Activated CD4-positive, alpha-beta T cell treated with anti-CD3 and anti-CD28 coated beads for 24 hours (primary cell): Measurements from ENCODE around the gene EYA4.
"Not testable (repeated sequence)": the region's sequence is repeated elsewhere in the genome, so short reads cannot be mapped to it uniquely, and the experiment has no call there.

Experiments
- DNase-seq, 2 donors: peaks; one replicate each; pipeline ENCODE4 v3.0.0-alpha.2; 2020; ENCODE audit warnings: low read depth in 2 of 2

EYA4 gene

GRCh38 chr6:133350928-133351327 lies 109.8 kb downstream of the EYA4 start:
- no peak for DNase-seq

- DNase-seq, result no peak
Observed at GRCh38 chr6:133352046-133352445, 110.9 kb downstream of the EYA4 start.

GRCh38 chr6:133353061-133353460 lies 111.9 kb downstream of the EYA4 start:
- DNase-seq, result no peak

GRCh38 chr6:133355922-133356321 lies 114.8 kb downstream of the EYA4 start:
- DNase-seq, result no peak

GRCh38 chr6:133358574-133359150 lies 117.5 kb downstream of the EYA4 start:
- no peak for DNase-seq

- no peak for DNase-seq
Observed at GRCh38 chr6:133359256-133359655, 118.1 kb downstream of the EYA4 start.

GRCh38 chr6:133359760-133360159 lies 118.6 kb downstream of the EYA4 start:
- DNase-seq, result no peak

- no peak for DNase-seq
Observed at GRCh38 chr6:133360194-133360593, 119.0 kb downstream of the EYA4 start.

- no peak for DNase-seq
Observed at GRCh38 chr6:133362813-133363212, 121.7 kb downstream of the EYA4 start.

GRCh38 chr6:133368664-133369063 lies 127.5 kb downstream of the EYA4 start:
- no peak for DNase-seq

- no peak for DNase-seq
Observed at GRCh38 chr6:133369773-133370272, 128.7 kb downstream of the EYA4 start.

GRCh38 chr6:133376743-133377142 lies 135.6 kb downstream of the EYA4 start:
- no peak for DNase-seq

GRCh38 chr6:133377219-133377618 lies 136.1 kb downstream of the EYA4 start:
- no peak for DNase-seq

- DNase-seq, result no peak
Observed at GRCh38 chr6:133380047-133380446, 138.9 kb downstream of the EYA4 start.

GRCh38 chr6:133380723-133381122 lies 139.6 kb downstream of the EYA4 start:
- DNase-seq, result no peak

- DNase-seq, result no peak
Observed at GRCh38 chr6:133388731-133389130, 147.6 kb downstream of the EYA4 start.

- DNase-seq, result no peak
Observed at GRCh38 chr6:133390168-133390567, 149.0 kb downstream of the EYA4 start.

- no peak for DNase-seq
Observed at GRCh38 chr6:133392015-133392414, 150.9 kb downstream of the EYA4 start.

- DNase-seq, result no peak
Observed at GRCh38 chr6:133392641-133393040, 151.5 kb downstream of the EYA4 start.

GRCh38 chr6:133393891-133394290 lies 152.7 kb downstream of the EYA4 start:
- DNase-seq, result no peak

- no peak for DNase-seq
Observed at GRCh38 chr6:133394630-133395029, 153.5 kb downstream of the EYA4 start.

GRCh38 chr6:133396233-133396983 lies 155.3 kb downstream of the EYA4 start:
- DNase-seq, result no peak

- DNase-seq, result no peak
Observed at GRCh38 chr6:133396984-133397348, 155.8 kb downstream of the EYA4 start.

GRCh38 chr6:133397601-133398000 lies 156.4 kb downstream of the EYA4 start:
- DNase-seq, result not testable (repeated sequence)
